Upper lobe of right lung (tissue), 1 donor: ENCODE results near the gene SLC24A4. TPM values are rescaled to one million over a fixed set of nuclear protein-coding genes. Genes with fewer than 3 reads are reported as not detected.

Experiments
- ATAC-seq: fragments of 200-7000 bp; cut with Tn5 transposase; one replicate; pipeline ENCODE4 v1.9.1; 2020; ENCODE audit warnings: mild to moderate bottlenecking, moderate library complexity
- DNase-seq: peaks from one replicate; pipeline ENCODE4 v3.0.0-alpha.2; 2020
- H3K27ac ChIP-seq: fragments of 200-600 bp; one replicate; pipeline ENCODE4 v1.8.0; 2022
- H3K27me3 ChIP-seq: fragments of 200-600 bp; one replicate; pipeline ENCODE4 v1.8.0; 2022; ENCODE audit warnings: mild to moderate bottlenecking
- H3K36me3 ChIP-seq: fragments of 200-600 bp; one replicate; pipeline ENCODE4 v1.8.0; 2022
- H3K4me1 ChIP-seq: fragments of 200-600 bp; one replicate; pipeline ENCODE4 v1.8.0; 2022
- H3K4me3 ChIP-seq: fragments of 200-600 bp; one replicate; pipeline ENCODE4 v1.8.0; 2022; ENCODE audit warnings: mild to moderate bottlenecking
- H3K9me3 ChIP-seq: fragments of 200-600 bp; one replicate; pipeline ENCODE4 v1.8.0; 2022
- intact Hi-C: fragments of 100-400 bp; cut with DNase I; formaldehyde crosslinking; loops from one replicate; pipeline ENCODE4 v1.11.0; 2022
- total RNA-seq: library from RNA; stranded (reverse); fragmentation: NEBNext Ultra II Directional; extraction: Animal tissue kit (Norgen Biotek cat#: 25700); gene quantifications from one replicate; pipeline ENCODE4 v1.2.1, GENCODE V29; 2021
- TF ChIP-seq, protein P1 (sequence below): fragments of 200-600 bp; IDR thresholded peaks from one replicate; pipeline ENCODE4 v1.8.0; 2022; ENCODE audit warnings: antibody characterized with exemption
- donor health status: DM: no; HTN: yes; CAD: no; lungs with severe emphysema.

SLC24A4 gene
- total RNA-seq, 1 donor from 2014 or later = 1.6 TPM

DNA sequence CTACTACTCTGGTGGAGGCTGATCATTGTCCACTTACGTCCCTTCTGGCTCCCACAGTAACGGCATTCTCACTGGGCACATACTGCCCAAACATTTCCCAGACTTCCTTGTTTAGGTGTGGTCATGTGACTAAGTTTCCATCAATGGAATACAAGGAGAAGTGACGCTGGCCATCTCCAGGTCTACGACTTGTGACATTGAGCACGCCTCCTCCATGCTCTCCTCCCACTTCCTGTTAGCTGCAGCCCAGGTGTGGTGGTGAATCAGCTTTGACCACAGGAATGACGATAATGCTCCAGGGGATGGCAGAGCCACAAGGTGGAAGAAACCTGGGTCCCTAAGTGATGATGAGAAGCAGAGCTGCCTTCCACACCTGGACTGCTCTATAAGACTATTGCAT lies 6.0 kb upstream of the SLC24A4 start:
- Histone ChIP-seq H3K4me3 (no peak overlapping the region), H3K27ac (no peak overlapping the region), H3K9me3 (no peaks in the 10 kb centered on the region), H3K36me3 (no peaks in the 10 kb centered on the region), H3K4me1 (no peaks in the 10 kb centered on the region), H3K27me3 (peaks cover 8% of the 10 kb centered on the region)
- intact Hi-C loops = no loop called here
- ATAC-seq (no peak), DNase-seq (no peak)
- TF ChIP-seq, protein P1, sequence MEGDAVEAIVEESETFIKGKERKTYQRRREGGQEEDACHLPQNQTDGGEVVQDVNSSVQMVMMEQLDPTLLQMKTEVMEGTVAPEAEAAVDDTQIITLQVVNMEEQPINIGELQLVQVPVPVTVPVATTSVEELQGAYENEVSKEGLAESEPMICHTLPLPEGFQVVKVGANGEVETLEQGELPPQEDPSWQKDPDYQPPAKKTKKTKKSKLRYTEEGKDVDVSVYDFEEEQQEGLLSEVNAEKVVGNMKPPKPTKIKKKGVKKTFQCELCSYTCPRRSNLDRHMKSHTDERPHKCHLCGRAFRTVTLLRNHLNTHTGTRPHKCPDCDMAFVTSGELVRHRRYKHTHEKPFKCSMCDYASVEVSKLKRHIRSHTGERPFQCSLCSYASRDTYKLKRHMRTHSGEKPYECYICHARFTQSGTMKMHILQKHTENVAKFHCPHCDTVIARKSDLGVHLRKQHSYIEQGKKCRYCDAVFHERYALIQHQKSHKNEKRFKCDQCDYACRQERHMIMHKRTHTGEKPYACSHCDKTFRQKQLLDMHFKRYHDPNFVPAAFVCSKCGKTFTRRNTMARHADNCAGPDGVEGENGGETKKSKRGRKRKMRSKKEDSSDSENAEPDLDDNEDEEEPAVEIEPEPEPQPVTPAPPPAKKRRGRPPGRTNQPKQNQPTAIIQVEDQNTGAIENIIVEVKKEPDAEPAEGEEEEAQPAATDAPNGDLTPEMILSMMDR = no peak

DNA sequence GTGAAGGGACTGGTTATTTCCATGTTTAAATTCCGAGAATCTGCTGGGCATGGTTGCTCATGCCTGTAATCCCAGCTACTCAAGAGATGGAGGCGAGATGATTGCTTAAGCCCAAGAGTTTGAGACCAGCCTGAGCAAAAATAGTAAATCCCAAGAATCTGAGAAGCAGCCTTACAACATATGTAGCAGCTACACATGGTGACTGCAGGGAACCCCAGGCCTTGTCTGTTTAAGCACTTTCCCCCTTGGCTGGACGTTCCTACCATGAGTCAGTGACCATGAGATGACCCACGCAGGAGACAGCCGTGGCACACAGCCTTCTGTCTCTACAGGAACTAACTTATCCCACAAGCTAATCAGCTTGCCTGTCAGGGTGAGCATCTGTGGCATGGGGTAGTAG lies 5.5 kb upstream of the SLC24A4 start:
- ATAC-seq = no peak
- TF ChIP-seq, protein P1 = no peak
- Histone ChIP-seq H3K27me3 (peaks cover 14% of the 10 kb centered on the region), H3K36me3 (no peaks in the 10 kb centered on the region), H3K4me3 (no peak overlapping the region), H3K9me3 (no peaks in the 10 kb centered on the region), H3K27ac (no peak overlapping the region), H3K4me1 (no peaks in the 10 kb centered on the region)
- no peak for DNase-seq
- intact Hi-C loops = no loop called here

DNA sequence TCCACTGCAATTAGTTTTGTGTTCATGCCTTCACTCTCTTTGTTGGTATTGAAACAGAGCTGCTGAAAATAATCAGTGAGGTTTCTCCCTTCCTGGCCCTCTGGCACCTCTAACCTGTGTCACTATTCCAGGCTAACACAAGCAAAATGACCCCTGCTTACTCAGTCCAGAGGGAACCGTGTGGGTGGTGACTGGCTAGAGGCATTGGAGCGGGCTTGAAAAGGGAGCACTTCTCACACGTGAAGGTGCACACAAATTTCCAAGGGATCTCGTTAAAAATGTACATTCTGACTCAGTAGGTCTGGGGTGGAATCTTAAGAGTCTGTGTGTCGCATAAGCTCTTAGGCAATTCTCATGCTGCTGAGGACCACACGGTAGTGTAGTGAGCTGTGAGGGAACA lies 1.3 kb upstream of the SLC24A4 start:
- TF ChIP-seq, protein P1 = no peak
- Histone ChIP-seq H3K27me3 (peaks cover 45% of the 10 kb centered on the region), H3K9me3 (no peaks in the 10 kb centered on the region), H3K4me3 (no peak overlapping the region), H3K27ac (no peak overlapping the region), H3K36me3 (no peaks in the 10 kb centered on the region), H3K4me1 (peaks cover 11% of the 10 kb centered on the region)
- no peak for ATAC-seq
- intact Hi-C loops = no loop called here
- DNase-seq = no peak

DNA sequence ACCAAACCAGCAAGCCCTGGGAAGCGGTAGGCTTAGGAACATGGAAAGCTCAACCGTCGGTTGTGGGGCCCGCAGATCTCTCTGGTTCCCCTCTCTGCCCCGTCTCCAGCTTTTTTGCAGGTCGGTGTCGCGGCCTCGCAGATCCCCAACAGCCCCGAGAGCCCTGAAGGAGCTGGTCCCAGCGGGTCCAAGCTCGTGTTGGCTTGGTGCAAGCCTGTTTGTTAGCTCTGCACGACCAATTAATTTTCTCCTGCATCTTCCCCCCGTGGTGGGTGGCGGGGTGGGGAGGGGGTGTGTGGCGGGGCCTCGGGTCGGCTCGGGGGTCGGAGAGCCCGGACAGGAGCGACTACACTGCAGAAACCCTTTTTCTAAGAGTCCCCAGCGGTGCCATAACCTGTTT lies 449 bp upstream of the SLC24A4 start:
- intact Hi-C loops = no loop called here
- Histone ChIP-seq H3K4me1 (peaks cover 11% of the 10 kb centered on the region), H3K27me3 (peaks cover 45% of the 10 kb centered on the region), H3K9me3 (no peaks in the 10 kb centered on the region), H3K36me3 (no peaks in the 10 kb centered on the region), H3K4me3 (peak overlapping the region; percentile 45), H3K27ac (no peak overlapping the region)
- DNase-seq (no peak), ATAC-seq (no peak)
- TF ChIP-seq, protein P1 = no peak

DNA sequence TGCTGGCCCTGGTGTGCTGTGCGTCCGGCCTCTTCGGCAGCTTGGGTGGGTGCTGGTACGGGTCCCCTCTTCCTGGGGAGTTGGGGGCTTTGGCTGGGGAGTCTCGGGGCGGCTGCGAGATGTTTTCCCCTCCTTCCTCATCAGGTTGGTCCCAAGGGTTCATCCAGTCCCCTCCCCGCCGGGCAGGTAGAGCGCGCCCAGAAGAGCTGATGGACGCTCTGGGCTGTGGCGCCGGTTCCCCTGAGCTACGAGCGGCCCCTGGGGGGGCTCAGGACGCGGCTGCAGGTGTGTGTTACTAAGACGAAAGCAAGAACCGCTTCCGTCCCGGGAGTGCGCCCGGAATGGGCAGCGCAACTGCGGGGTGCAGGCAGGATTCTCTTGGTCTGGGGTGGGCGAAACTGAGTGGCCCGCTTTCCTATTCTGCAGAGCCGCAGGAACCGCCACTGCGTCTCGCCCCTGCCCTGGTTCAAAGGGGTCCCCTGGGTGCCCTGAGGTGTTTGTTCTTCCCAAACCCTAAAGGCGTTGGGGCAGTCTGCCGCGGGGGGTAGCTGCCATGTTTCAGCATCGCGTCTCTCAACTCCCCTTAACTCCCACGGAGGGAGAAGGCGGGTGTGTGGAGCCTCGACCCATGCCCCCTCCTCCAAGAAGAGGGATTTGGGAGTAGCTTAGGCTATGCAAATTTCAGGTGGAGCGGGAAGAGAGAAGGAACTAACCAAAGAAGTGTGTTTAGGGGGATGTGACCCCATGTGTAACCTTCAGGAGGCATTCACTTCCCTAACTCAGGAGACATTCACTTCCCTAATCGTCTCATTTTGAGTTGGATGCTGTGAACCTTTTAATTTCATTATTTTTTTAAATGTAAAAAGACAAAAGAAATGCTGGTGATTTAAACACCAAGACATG lies 1.2 kb downstream of the SLC24A4 start:
- TF ChIP-seq, protein P1 = no peak
- Histone ChIP-seq H3K27ac (no peak overlapping the region), H3K4me1 (peaks cover 11% of the 10 kb centered on the region), H3K36me3 (no peaks in the 10 kb centered on the region), H3K9me3 (no peaks in the 10 kb centered on the region), H3K4me3 (peak overlapping the region; percentile 45), H3K27me3 (peaks cover 45% of the 10 kb centered on the region)
- intact Hi-C loops = no loop called here
- DNase-seq (no peak), ATAC-seq (no peak)
